Adrenal gland (tissue), 12 donors: Measurements from ENCODE around the gene ATXN7L1. TPM values are rescaled to one million over a fixed set of nuclear protein-coding genes. Genes with fewer than 3 reads are reported as not detected.

Source experiments
- DNase-seq, 7 donors: peaks; one replicate each; pipeline ENCODE4 v3.0.0-alpha.2; 2019 to 2020
- H3K27ac ChIP-seq, 5 donors: fragments of 200-600 bp; sonication (generic) in 4 of 5; 1 replicate in 3 of 5; 2 replicates in 2 of 5; pipeline versions ENCODE4 v1.5.1 to v1.8.0; 2016 to 2020; ENCODE audit warnings: mild to moderate bottlenecking in 1 of 5
- H3K27me3 ChIP-seq: fragments of 200-600 bp; 2 replicates; pipeline ENCODE4 v1.8.0; 2021
- H3K36me3 ChIP-seq, 2 donors: fragments of 200-600 bp; replicated peaks in 1 of 2; 1 replicate in 1 of 2; 2 replicates in 1 of 2; pipeline versions ENCODE4 v1.5.1 to v1.8.0; 2018 to 2022
- H3K4me1 ChIP-seq, 2 donors: fragments of 200-600 bp; replicated peaks in 1 of 2; 1 replicate in 1 of 2; 2 replicates in 1 of 2; pipeline versions ENCODE4 v1.5.1 to v1.8.0; 2018 to 2021
- H3K4me3 ChIP-seq, 4 donors: fragments of 200-600 bp; sonication (generic) in 3 of 4; one replicate each; pipeline ENCODE4 v1.5.1; 2016 to 2018
- H3K9me3 ChIP-seq, 3 donors: fragments of 200-600 bp; sonication (generic) in 1 of 3; replicated peaks in 1 of 3; 1 replicate in 2 of 3; 2 replicates in 1 of 3; pipeline versions ENCODE4 v1.5.1 to v1.8.0; 2016 to 2021
- CTCF ChIP-seq, 6 experiments: fragments of 450-650 bp in 4 of 6; fragments of 200-600 bp in 2 of 6; sonication (generic) in 1 of 6; IDR thresholded peaks; 1 replicate in 5 of 6; 2 replicates in 1 of 6; pipeline versions ENCODE4 v1.5.1 to v1.8.0; 2016 to 2021; ENCODE audit warnings: antibody characterized with exemption in 6 of 6, mild to moderate bottlenecking in 2 of 6, moderate library complexity in 1 of 6
- POLR2A ChIP-seq, 2 donors: fragments of 450-650 bp; IDR thresholded peaks; one replicate each; pipeline ENCODE4 v1.6.1; 2017; ENCODE audit warnings: antibody characterized with exemption in 2 of 2, mild to moderate bottlenecking in 2 of 2, moderate library complexity in 1 of 2
- WGBS, 4 donors: extraction: QIAGEN DNeasy Blood & Tissue Kit in 2 of 4; methylation state at CpG; one replicate each; pipeline versions ENCODE4 v1.1.5 to v1.1.7; 2013 to 2017; 5-methylcytosine and 5-hydroxymethylcytosine counted together
- intact Hi-C, 2 donors: fragments of 100-400 bp; cut with DNase I; formaldehyde crosslinking; loops; one replicate each; pipeline versions ENCODE4 v1.14.1 to v1.15.0; 2022 to 2023
- polyA plus RNA-seq, 3 donors: library from polyadenylated mRNA; stranded (reverse); fragments of 200-250 nt in 2 of 3; fragments of 350-450 nt in 1 of 3; fragmentation: Illumina TruSeq in 1 of 3; extraction: RNeasy Lipid Tissue Mini Kit (QIAGEN cat#74804) in 1 of 3; gene quantifications; one replicate each; pipeline ENCODE4 v1.2.3, GENCODE V29; 2013 to 2014
- total RNA-seq, 9 donors: library from RNA; depleted of rRNA in 4 of 9; stranded (reverse); fragments of >200 nt in 4 of 9; fragments of 120-200 nt in 1 of 9; fragmentation: NEBNext Ultra II Directional in 1 of 9; extraction: Animal tissue kit (Norgen Biotek cat#: 25700) in 1 of 9; gene quantifications; one replicate each; pipeline versions ENCODE4 v1.1.0 to v1.2.4, GENCODE V29; 2013 to 2023
- donor health status: healthy with polysubstance abuse.
- donor health status: Bipolar disorder and iron deficiency.
- donor health status: DM: yes; HTN: yes; CAD: no.
- donor health status: DM: no; HTN: no; CAD: no.
- donor health status: DM: no; HTN: no; CAD: no.
- donor health status: DM: yes; HTN: yes; CAD: no.

The ATXN7L1 gene
- total and polyA plus RNA-seq, 12 donors = 3.6 to 24.6 (median 9.0) TPM

GRCh38 chr7:105680505-105681187 is 195.8 kb downstream of the ATXN7L1 start:
- H3K4me1 ChIP-seq = peaks cover 6 to 42% of the 10 kb centered on the region in 2 donors
- H3K27ac ChIP-seq = peak overlapping the region in 1 of 5 donors; percentile 65

GRCh38 chr7:105678811-105679495 is 197.4 kb downstream of the ATXN7L1 start:
- peak overlapping the region in 3 of 5 donors; percentile 35 to 54 (median 52) for H3K27ac ChIP-seq
- H3K27me3 ChIP-seq = no peaks in the 10 kb centered on the region
- whole genome bisulfite sequencing, 4 donors = 43 to 63% (median 60%) methylated on average over 21 to 25 of the region's 25 CpGs
- no peak overlapping the region for H3K4me3 ChIP-seq
- peak; percentile 29 to 81 (median 56) for DNase-seq
- intact Hi-C loops = no loop called here
- H3K4me1 ChIP-seq = peaks cover 18 to 58% of the 10 kb centered on the region in 2 donors
- TF ChIP-seq POLR2A (IDR thresholded peaks at IDR 0.05) = no peak
- TF ChIP-seq CTCF (IDR thresholded peaks at IDR 0.05) = no peak
- H3K9me3 ChIP-seq = no peaks in the 10 kb centered on the region
- H3K36me3 ChIP-seq = no peaks in the 10 kb centered on the region

More at GRCh38 chr7:105680505-105681187, 195.8 kb downstream of the ATXN7L1 start:
- Histone ChIP-seq H3K36me3 (no peaks in the 10 kb centered on the region), H3K9me3 (no peaks in the 10 kb centered on the region), H3K27me3 (no peaks in the 10 kb centered on the region), H3K4me3 (no peak overlapping the region)
- WGBS, 4 donors = 72 to 81% (median 78%) methylated on average over 9 of the region's 9 CpGs
- no peak for TF ChIP-seq CTCF (IDR thresholded peaks at IDR 0.05)
- no peak for TF ChIP-seq POLR2A (IDR thresholded peaks at IDR 0.05)
- DNase-seq = peak in 6 of 7 donors; percentile 25 to 67 (median 60)
- intact Hi-C loops = no loop called here

GRCh38 chr7:105677817-105678573 is 198.4 kb downstream of the ATXN7L1 start:
- Histone ChIP-seq H3K4me1 (peaks cover 26 to 65% of the 10 kb centered on the region in 2 donors), H3K36me3 (no peaks in the 10 kb centered on the region), H3K27me3 (no peaks in the 10 kb centered on the region), H3K9me3 (no peaks in the 10 kb centered on the region), H3K4me3 (peak overlapping the region in 1 of 4 donors; percentile 20), H3K27ac (peak overlapping the region in 2 of 5 donors; percentile 52 to 54)
- peak in 4 of 7 donors; percentile 19 to 67 (median 42) for DNase-seq
- WGBS, 4 donors = 75 to 79% (median 76%) methylated on average over 11 of the region's 11 CpGs
- TF ChIP-seq POLR2A (IDR thresholded peaks at IDR 0.05) = no peak
- TF ChIP-seq CTCF (IDR thresholded peaks at IDR 0.05) = no peak
- intact Hi-C loops = no loop called here

GRCh38 chr7:105677410-105677730 is 199.0 kb downstream of the ATXN7L1 start:
- H3K4me3 ChIP-seq = no peak overlapping the region
- intact Hi-C loops = no loop called here
- H3K4me1 ChIP-seq = peaks cover 28 to 60% of the 10 kb centered on the region in 2 donors
- 84 to 91% (median 86%) methylated on average over 4 of the region's 4 CpGs for WGBS, 4 donors
- H3K27me3 ChIP-seq = no peaks in the 10 kb centered on the region
- no peak for DNase-seq
- no peaks in the 10 kb centered on the region for H3K36me3 ChIP-seq
- no peaks in the 10 kb centered on the region for H3K9me3 ChIP-seq
- H3K27ac ChIP-seq = peak overlapping the region in 1 of 5 donors; percentile 14
- TF ChIP-seq POLR2A (IDR thresholded peaks at IDR 0.05) (no peak), CTCF (IDR thresholded peaks at IDR 0.05) (no peak)
